Spleen (tissue), 7 donors: Measurements from ENCODE around the gene DNAJC2.

Experiments
- POLR2A ChIP-seq, 3 donors: fragments of 450-650 bp; IDR thresholded peaks; one replicate each; pipeline ENCODE4 v1.5.1; 2017; ENCODE audit warnings: antibody characterized with exemption in 3 of 3, mild to moderate bottlenecking in 1 of 3
- TF ChIP-seq, protein P1 (sequence below), 11 experiments: fragments of 200-600 bp in 7 of 11; fragments of 450-650 bp in 4 of 11; sonication (generic) in 4 of 11; IDR thresholded peaks in 8 of 11; conservative IDR thresholded peaks in 3 of 11; 1 replicate in 7 of 11; 2 replicates in 4 of 11; pipeline versions ENCODE4 v1.4.0 to v1.8.0; 2016 to 2021; ENCODE audit warnings: antibody characterized with exemption in 11 of 11, inconsistent platforms in 4 of 11, mild to moderate bottlenecking in 1 of 11
- donor health status: DM: no; HTN: no; CAD: no; lungs with moderate emphysema.
- donor health status: DM: no; HTN: no; CAD: no.
- donor health status: DM: no; HTN: no; CAD: no.

GRCh38 chr7:103348452-103348851, 3.9 kb upstream of the DNAJC2 start:
- TF ChIP-seq POLR2A (IDR thresholded peaks at IDR 0.05) = no peak
- TF ChIP-seq, protein P1, sequence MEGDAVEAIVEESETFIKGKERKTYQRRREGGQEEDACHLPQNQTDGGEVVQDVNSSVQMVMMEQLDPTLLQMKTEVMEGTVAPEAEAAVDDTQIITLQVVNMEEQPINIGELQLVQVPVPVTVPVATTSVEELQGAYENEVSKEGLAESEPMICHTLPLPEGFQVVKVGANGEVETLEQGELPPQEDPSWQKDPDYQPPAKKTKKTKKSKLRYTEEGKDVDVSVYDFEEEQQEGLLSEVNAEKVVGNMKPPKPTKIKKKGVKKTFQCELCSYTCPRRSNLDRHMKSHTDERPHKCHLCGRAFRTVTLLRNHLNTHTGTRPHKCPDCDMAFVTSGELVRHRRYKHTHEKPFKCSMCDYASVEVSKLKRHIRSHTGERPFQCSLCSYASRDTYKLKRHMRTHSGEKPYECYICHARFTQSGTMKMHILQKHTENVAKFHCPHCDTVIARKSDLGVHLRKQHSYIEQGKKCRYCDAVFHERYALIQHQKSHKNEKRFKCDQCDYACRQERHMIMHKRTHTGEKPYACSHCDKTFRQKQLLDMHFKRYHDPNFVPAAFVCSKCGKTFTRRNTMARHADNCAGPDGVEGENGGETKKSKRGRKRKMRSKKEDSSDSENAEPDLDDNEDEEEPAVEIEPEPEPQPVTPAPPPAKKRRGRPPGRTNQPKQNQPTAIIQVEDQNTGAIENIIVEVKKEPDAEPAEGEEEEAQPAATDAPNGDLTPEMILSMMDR (IDR thresholded peaks at IDR 0.05 in 8 of 11, conservative IDR thresholded peaks at IDR 0.05 in 3 of 11) = no peak
